ENCODE measurements around the gene TBC1D1.

DNA sequence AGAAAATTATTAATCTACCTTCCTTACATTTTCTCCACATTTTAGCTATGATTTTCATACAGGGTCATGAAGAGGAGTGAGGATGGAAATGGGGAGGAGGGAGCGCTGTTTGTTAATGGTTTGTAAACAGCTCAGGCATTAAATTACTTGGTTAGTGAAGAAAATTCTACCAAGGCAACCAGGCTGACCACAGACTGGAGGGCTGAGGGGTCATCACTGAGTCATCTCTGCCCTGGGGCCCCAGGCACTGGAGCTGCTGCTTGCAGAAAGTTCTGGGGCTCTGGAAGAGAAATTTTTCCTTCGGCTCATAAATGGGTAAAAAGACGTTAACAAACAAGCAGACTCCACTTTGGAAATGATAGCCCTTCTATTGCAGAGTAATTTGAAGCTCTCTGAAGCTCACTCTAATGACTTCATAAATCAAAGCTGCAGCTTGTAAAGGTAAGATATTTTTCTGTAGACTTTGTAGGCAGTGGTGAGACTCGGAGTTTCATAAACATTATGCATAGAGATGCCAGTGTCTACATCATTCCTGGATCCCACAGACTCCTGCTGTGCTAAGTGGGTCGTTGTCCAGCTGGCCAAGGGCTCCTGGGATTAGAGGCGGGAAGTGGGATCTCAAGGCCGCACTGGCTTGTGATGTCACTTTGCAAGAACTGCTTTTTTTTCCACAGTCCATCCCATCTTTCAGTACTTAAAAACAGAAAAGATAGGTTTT lies 228.9 kb downstream of the TBC1D1 start:
- TF ChIP-seq, protein P1, sequence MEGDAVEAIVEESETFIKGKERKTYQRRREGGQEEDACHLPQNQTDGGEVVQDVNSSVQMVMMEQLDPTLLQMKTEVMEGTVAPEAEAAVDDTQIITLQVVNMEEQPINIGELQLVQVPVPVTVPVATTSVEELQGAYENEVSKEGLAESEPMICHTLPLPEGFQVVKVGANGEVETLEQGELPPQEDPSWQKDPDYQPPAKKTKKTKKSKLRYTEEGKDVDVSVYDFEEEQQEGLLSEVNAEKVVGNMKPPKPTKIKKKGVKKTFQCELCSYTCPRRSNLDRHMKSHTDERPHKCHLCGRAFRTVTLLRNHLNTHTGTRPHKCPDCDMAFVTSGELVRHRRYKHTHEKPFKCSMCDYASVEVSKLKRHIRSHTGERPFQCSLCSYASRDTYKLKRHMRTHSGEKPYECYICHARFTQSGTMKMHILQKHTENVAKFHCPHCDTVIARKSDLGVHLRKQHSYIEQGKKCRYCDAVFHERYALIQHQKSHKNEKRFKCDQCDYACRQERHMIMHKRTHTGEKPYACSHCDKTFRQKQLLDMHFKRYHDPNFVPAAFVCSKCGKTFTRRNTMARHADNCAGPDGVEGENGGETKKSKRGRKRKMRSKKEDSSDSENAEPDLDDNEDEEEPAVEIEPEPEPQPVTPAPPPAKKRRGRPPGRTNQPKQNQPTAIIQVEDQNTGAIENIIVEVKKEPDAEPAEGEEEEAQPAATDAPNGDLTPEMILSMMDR (IDR thresholded peaks at IDR 0.05), result no peak
- TF ChIP-seq POLR2AphosphoS5 (IDR thresholded peaks at IDR 0.05; ENCODE audit: low read depth, low read length) (no peak), SIN3A (IDR thresholded peaks at IDR 0.05; ENCODE audit: borderline replicate concordance, insufficient read depth, low read depth, low read length) (no peak)
- TF ChIP-seq, protein P2, sequence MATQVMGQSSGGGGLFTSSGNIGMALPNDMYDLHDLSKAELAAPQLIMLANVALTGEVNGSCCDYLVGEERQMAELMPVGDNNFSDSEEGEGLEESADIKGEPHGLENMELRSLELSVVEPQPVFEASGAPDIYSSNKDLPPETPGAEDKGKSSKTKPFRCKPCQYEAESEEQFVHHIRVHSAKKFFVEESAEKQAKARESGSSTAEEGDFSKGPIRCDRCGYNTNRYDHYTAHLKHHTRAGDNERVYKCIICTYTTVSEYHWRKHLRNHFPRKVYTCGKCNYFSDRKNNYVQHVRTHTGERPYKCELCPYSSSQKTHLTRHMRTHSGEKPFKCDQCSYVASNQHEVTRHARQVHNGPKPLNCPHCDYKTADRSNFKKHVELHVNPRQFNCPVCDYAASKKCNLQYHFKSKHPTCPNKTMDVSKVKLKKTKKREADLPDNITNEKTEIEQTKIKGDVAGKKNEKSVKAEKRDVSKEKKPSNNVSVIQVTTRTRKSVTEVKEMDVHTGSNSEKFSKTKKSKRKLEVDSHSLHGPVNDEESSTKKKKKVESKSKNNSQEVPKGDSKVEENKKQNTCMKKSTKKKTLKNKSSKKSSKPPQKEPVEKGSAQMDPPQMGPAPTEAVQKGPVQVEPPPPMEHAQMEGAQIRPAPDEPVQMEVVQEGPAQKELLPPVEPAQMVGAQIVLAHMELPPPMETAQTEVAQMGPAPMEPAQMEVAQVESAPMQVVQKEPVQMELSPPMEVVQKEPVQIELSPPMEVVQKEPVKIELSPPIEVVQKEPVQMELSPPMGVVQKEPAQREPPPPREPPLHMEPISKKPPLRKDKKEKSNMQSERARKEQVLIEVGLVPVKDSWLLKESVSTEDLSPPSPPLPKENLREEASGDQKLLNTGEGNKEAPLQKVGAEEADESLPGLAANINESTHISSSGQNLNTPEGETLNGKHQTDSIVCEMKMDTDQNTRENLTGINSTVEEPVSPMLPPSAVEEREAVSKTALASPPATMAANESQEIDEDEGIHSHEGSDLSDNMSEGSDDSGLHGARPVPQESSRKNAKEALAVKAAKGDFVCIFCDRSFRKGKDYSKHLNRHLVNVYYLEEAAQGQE (IDR thresholded peaks at IDR 0.05; ENCODE audit: insufficient read depth in 1 of 2, low read depth in 2 of 2, low read length in 1 of 2), result no peak
